ENCODE data around the gene ST6GAL1.

The ST6GAL1 gene

DNA sequence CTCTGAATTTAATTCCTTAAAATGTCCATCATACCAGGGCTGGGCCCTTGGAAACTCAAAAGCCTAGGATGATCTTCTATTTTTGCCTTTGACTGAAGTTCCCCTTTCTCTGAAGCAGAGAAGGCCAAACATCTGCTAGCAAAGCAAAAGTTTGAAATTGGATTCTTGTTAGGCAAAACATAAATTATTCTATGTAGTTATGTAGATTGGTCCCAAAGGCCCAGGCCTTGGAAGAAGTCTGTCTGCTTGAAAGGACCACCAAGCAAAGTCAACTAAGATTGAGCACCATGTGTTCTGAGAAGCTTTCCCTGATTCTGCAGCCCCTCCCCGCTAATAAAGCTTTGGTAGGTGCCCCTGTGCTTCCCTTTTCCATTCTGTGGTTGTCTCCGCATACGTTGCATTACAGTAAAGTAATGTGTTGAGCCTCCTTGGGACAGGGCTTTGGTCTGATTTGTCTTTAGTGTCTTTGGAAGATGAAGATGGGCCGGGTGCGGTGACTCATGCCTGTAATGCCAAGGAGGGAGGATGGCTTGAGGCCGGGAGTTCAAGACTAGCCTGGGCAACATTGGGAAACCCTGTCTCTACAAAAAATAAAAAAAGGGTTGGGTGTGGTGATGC is 152.5 kb downstream of the ST6GAL1 start:
- DNase-seq: no peak

DNA sequence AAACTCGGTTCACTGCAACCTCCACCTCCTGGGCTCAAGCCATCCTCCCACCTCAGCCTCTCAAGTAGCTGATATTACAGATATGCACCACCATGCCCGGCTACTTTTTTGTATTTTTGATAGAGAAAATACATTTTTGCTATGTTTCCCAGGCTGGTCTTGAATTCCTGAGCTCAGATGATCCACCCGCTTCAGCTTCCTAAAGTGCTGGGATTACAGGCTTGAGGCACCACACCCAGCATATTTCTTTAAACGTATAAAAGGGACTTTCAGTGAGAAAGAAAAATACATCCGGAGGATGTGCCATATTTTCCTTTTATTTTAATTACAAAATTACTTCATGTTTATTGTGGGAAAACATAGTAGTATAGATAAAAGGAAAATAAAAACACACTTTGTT is 153.8 kb downstream of the ST6GAL1 start:
- DNase-seq: no peak

DNA sequence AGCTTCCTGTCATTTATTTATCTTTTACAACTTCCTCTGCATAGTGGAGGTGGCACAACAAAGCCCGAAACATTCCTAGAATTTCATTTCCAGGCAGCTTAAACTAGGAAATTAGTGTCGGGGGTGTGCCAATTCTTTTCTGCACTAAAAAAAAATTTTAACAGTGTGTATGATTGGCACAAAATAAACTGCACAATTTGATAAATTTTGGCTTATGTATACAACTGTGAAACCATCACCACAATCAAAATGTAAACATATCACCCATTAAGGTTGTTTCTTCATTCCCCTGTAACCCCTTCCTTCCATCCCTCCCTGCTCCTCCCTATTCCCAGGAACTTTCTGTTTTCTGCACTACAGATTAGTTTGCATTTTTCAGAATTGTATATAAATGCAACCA is 154.3 kb downstream of the ST6GAL1 start:
- no peak for DNase-seq

DNA sequence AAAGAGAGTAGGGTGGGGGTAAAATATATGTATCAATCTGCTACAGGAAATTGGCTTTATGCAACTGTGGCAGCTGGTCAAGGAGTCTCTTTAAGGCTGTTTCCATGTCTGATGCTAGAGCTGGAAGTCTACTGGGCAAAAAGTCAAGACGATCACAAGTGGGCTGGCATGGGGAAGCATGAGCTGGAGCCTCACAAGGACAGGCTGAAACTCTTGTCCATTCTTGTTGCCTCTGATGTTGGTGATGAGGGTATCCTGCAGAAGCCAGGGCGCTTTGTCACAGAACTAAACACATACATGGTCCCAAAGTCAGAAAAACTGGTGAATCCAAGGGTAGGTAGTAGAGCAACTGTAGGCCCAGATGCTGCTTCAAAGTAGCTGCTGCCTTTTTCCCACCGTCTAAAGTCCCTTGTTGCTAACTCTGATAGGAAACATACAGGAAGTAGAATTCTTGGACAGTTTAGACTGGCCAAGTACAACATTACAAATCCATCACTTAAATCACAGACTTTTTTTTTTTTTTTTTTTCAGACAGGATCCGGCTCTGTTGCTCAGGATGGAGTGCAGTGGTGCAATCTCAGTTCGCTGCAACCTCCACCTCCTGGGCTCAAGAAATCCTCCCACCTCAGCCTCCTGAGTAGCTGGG is 154.8 kb downstream of the ST6GAL1 start:
- no peak for DNase-seq

DNA sequence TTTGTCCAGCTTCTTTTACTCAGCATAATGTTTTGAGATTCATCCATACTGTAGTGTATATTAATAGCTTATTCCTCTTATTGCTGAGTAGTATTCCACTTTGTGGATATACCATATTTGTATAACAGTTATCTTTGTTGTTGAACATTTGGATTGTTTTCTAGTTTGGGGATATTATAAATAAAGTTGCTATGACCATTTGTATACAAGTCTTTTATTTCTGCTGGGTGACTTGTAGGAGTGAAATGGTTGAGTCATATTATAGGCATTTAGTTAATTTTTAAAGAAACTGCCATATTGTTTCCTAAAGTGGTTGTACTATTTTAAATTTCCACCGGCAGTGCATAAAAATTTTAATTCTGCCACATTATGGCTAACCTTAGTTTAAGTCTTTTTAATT is 155.6 kb downstream of the ST6GAL1 start:
- no peak for DNase-seq

DNA sequence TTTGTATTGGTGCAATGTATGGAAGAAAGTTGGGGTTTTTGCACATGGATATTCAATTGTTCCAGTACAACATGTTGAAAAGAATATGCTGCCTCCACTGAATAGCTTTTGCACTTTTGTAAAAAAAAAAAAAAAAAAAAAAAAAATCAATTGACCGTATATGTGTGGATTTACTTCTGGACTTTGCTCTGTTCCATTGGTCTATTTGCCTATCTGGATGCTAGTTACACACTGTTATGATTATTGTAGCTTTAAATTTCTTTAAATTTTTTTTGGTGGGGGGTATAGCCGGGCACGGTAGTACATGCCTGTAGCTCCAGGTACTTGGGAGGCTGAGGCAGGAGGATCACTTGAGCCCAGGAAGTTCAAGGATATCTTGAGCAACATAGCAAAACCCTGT is 156.5 kb downstream of the ST6GAL1 start:
- DNase-seq: no peak

DNA sequence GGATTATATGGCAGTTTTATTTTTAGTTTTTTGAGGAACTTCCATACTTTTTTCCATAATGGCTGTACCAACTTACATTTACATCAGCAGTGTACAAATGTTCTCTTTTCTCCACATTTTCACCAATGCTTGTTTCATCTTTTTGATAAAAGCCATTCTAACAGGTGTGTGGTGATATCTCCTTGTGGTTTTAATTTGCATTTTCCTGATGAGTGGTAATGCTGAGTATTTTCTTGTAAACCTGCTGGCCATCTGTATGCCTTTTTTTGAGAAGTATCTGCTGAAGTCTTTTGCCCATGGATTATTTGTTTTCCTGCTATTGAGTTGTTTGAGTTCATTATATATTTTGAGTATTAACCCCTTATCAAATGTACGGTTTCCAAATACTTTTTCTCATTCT is 158.4 kb downstream of the ST6GAL1 start:
- DNase-seq: no peak

DNA sequence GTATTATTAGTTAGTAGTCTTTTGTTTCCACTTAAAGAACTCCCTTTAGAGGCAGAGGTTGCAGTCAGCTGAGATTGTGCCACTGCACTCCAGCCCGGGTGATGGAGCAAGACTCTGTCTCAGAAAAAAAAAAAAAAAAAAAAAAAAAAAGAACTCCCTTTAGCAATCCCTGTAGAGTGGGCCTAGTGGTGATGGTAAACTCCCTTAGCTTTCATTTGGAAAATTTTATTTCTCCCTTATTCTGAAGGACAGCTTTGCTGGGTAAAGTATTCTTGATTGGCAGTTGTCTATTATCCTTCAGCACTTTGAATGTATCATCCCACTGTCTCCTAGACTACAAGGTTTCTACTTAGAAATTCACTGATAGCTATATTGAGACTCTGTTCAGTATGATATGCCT is 163.0 kb downstream of the ST6GAL1 start:
- DNase-seq: no peak

DNA sequence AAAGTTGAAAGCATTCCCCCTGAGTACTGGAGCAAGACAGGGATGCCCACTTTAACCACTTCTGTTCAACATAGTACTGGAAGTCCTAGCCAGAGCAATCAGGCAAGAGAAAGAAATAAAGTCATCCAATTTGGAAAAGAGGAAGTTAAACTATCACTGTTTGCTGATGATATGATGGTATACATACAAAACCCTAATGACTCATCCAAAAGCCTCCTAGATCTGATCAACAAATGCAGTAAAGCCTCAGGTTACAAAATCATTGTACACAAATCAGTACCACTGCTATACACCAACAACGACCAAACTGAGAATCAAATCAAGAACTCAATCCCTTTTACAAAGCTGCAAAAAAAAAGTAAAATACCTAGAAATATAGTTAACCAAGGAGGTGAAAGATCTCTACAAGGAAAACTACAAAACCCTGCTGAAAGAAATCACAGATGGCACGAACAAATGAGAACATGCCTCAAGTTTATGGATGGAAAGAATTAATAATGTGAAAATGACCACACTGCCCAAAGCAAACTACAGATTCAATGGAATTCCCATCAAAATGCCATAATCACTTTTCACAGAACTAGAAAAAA is 168.7 kb downstream of the ST6GAL1 start:
- DNase-seq: no peak

DNA sequence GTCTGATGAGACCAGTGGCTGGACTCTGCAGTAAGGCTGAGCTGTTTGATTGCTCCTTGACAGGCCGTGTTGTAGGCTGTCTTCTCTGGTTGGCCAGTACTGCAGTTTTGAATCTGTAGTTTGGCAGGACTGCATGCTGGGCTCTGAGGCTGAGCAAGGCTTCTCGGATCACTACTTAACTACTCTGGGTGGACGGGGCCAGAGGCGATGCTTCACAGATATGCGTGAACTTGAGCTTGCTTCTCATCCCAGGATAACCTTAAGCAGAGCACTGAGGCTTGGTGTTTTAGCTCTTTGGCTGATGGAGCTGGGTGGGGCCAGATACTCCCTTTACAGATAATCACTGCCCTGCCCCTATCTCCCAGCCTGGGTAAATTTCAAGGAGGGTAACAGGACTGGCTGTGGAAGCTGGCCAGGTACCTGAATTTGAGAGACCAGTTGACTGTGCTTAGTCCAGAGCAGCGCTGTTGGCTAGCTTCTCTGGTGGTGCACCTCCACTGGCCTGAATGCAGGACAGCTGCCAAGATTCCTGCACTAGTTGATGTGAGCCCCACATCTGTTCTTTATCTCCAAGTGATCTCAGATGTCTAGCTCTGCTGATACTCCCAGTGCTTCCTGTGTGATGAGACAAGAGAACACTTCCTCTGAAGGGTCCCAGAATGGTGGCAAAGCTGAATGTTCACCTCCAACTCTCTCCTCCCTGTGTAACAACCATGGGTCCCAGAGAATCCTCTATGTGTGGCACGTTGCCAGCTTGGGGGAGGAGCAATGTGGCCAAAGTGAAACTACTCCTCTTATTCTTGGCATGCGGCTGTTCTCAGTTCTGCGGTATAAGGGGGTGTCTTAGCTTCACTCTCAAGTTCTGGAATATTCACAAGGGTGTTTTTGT is 171.1 kb downstream of the ST6GAL1 start:
- DNase-seq: no peak

DNA sequence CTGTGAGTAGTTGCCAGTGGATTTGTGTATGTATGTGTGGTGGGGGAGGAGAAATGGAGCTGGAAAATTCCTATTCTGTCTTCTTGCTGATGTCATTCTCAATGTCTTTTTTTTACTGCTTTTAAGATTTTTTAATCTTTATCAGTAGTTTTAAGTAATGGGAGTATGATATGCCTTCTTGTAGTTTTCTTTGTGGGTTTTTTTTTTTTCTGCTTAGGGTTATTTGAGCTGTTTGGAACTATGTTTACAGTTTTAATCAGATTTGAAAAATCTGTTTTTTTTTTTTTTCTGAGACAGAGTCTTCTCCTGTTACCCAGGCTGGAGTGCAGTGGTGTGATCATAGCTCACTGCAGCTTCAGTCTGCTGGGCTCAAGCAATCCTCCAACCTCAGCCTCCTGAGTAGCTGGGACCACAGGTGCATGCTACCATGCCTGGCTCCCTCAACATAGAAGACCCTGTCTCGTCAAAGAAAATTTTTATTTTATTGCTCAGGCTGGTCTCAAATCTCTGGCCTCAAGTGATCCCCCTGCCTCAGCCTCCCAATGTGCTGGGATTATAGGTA is 171.8 kb downstream of the ST6GAL1 start:
- DNase-seq: no peak

DNA sequence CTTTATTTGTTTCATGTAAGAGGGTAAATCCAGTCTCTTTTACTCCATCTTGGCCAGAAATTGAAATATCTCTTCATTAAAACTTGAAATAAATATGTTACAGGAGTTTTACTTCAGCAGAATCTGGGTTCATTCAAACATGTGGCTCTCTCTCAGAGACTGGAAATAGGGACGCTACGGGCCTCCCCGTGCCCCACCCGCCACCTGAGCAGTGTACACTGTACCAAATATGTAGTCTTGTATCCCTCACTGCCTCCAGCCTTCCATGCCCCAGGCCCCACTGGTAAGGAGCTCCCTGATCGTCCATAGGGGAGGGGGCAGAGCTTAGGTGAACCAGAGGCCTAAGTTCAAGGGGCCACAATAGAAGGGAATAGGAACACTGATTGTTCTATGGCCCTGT is 172.9 kb downstream of the ST6GAL1 start:
- DNase-seq: no peak

DNA sequence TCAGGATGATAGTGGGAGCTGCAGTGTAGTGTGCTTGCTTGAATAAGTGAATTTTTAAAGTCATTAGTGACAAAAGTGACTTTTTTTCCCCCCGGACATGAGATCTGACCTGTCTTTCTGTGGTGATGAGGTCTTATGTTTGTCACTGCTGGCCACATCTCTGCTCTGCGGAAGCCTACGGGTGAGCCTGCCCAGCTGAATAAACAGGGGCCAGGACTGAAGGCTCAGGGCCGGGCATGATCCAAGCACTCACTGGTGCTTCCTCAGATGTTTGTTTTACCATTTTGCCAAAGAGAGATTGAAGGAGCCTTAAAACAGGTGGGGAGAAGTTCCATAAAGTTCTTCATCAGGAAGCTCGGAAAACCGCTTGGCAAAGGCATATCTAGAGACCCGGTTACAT is 174.0 kb downstream of the ST6GAL1 start:
- DNase-seq: no peak

DNA sequence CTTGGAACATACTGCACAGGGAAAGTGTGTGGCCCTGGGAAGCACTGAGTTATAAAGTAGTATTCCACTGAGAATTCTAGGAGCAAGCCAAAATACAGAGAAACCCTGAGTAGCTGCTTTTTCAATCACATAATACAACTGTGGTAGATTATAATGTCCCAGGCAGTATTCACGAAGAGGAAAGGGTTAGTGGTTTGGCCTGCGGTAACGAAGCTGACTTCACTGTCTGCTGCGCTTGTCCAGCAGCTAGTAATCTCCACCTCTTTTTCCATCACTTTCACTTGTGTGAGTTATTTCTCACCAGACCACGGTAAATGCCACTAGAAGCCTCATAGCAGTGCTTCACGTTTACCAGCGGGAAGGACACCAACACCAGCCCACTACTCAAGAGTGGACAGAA is 174.6 kb downstream of the ST6GAL1 start:
- DNase-seq: no peak

DNA sequence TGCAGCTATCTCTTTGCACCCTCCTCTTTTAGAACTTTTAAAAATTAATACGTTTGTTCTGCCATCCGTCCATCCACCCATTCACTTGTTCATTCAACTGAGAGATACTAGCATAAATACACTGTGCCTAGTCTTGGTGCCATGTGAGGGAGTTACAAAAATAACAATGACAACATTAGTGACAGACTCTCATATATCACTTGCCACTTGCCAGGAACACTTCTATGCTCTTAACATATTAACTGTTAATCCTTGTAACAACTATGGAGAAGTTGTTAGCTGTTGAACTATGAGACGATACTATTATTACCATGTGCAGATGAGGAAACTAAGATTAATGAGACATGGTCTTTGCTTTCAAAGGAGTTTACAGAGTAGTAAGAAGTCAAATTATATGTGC is 175.4 kb downstream of the ST6GAL1 start:
- no peak for DNase-seq

DNA sequence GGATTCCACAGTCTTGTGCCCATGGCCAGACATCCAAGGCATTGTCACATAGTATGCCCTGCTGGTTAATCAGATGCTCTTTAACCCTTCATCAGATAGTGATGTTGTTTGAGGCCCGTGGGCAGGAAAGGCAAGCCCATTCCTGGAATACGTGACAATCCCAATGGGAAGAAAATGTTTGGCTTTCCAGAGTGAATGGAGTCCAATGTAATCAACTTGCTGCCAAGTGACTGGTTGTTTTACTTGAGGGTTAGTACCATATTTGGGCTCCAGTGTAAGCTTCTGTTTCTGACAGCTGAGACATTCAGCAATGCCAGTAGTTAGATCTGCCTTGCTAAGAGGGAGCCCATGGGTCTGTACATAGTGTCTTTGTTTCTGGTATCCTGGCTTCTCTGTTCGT is 177.7 kb downstream of the ST6GAL1 start:
- no peak for DNase-seq

DNA sequence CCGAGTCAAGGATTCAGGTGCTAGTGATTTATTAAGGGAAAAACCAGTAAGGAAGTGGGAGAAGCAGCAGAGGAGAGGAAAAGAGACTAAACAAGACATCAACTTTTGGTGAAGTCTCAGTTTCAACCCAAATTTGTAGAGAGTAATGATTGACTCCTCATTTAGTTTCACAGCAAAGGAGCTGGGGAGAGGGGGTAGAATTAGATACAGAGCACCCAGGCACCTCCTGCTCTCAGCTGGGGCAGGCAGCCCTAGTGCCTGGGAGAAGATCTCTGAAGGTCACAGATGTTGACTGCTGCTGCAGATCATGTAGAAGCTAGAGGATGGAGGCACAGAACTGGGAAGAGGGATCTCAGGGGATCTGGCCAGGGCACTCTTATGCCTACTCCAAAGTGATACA is 179.8 kb downstream of the ST6GAL1 start:
- no peak for DNase-seq

DNA sequence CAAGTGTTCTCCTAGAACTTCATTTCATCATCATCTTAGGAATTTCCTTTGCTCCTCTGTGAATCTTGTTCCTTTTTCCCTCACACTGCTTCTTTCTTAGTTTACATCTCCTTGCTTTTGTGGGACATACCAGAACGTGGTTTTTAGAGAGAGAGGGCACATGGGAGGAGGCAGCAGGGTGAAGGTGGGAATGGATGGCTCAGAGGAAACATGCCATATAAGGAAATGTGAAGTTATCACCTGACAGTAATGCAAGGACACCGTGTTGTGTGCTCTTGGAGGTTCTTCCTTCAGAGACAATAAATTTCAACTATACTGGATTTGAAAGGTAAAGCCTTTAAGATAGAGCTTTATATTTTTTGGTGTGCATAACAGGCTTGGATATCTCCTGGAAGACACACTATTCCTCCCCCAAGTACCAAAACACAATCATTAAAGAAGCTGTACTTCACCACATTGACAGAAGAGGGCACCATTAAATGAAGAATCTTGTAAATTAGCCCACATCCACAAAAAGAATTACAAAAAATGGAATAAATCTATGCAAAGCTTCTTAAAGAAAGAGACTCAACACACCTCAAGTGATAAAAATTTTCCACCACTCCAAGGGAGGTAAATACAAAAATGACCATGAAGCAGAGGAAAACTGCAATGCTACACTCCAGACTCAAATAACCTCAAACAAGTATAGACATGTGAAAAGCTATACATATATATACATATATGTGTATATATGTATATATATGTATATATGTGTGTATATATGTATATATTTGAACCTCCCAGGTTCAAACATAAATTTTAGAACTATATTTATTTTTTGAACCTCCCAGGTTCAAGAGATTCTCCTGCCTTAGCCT is 182.8 kb downstream of the ST6GAL1 start:
- no peak for DNase-seq

DNA sequence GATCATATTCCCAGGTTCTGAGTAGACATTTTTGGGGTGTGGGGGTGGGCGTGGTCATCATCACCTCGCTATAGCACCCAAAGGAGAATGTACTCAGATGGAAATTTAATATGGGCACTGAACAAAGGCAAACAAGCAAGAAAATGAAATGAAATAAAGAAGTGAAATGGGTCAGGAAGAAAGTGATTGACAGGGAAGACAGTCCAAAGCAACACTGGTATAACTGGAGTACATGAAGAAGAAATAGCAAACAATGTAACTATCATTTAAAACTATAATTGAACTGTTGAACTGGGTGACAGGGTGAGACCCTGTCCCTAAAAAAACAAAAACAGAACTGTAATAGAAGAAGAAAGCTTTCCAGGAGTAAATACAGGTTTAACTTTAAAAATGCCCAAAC is 184.2 kb downstream of the ST6GAL1 start:
- no peak for DNase-seq

DNA sequence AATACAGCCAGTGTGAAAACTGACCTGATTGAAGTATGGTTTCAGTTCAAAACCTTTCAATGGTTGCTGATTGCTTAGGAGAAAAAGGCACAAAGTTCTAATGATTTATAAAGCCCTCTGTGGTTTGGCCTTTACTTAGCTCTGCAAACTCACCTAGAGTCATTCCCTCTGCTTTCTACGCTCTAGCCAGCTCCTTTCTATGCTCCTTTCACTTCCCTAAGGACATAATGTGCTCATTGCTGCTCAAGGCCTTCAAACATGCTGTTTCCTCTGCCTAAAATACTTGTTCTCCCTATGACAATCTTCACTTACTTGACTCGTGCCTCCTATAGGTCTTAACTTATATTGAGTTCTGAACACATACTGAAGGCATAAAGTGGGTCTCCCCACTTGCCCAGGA is 190.0 kb downstream of the ST6GAL1 start:
- DNase-seq: no peak

DNA sequence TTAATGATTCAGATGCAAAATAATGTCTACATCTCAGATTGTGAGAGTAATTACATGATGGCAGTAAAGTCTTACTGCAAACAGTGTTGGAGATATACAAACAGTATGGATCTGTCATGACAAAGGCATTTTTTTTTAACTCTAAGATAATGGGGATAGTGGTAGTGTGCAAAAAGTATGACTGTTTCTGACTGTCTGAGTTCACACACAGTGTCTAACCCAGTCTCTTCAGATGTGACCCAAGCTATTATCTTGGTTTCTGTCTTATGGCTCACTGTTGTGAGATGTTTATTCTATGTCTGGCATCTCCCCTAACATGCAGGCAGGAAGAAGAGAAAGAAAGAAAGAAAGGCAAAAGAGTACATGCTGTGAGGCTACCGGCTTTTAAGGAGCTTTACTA is 191.9 kb downstream of the ST6GAL1 start:
- DNase-seq: no peak

DNA sequence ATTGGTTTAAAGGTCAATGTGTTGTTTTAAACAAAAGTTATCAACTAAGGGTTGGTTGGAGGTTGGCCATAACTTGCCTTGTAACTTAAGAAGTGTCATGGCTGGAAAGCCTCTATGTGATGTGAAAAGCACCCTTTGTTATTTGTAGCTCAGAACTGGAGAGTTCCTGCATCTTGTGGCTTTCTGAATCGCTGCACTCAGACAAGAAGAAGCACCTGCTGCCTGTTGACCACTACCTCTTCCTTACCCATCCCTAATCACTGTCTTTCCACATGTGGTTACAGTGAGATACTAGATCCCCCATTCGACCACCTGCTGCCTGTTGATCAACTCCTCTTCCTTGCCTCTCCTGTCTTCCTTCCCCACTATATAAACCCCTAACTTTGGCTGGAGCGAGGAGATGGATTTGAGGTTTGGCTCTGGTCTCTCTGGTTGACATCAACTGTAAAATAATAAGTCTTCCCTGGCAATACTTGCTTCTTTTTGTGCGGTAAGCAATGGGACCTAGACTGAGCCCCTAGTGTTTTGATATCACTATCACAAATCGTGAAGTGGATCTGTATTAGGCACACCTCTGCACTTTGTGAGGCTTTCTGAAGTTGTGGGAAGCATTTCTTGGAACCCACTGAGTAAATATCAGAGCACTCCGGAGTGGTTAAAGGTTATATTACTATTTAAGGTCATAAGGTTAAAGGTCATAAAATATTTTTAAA is 195.1 kb downstream of the ST6GAL1 start:
- no peak for DNase-seq
